Activated gamma-delta T cell (primary cell): ENCODE data around the gene RASA2.

Source experiments
- DNase-seq: peaks from one replicate; lab custom pipeline; 2025; lab: John Stamatoyannopoulos, UW
- total RNA-seq, 2 donors: gene quantifications; one replicate each; lab custom pipeline; 2026; lab: John Stamatoyannopoulos, UW

The RASA2 gene
- 146 to 204 reads per million in 2 donors for total RNA-seq

- DNase-seq, result peak; percentile 58
Observed at GRCh38 chr3:141486746-141487520, at the start of gene RASA2. Gene RASA2, plus strand, starts transcription at chr3:141487027. Its CDS starts 57 bp downstream, at chr3:141487084.

- no peak for DNase-seq
Observed at GRCh38 chr3:141439589-141439988, 47.2 kb upstream of the RASA2 start.

DNA sequence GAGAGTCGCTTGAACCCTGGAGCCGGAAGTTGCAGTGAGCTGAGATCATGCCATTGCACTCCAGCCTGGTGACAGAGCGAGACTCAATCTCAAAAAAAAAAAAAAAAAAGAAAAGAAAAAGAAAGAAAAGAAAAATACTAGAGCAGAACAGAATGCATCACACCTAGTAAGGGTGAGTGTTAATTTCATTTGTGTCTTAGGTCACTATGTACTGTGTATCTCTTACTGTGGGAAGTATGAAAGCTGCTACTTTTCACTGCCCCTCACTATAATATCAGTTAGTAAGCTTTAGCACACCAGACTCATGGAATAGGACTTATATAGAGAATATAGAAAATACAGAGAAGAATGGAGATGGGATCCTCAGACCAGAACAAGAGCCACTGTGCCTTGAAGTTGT lies 45.9 kb upstream of the RASA2 start:
- DNase-seq, result no peak

DNA sequence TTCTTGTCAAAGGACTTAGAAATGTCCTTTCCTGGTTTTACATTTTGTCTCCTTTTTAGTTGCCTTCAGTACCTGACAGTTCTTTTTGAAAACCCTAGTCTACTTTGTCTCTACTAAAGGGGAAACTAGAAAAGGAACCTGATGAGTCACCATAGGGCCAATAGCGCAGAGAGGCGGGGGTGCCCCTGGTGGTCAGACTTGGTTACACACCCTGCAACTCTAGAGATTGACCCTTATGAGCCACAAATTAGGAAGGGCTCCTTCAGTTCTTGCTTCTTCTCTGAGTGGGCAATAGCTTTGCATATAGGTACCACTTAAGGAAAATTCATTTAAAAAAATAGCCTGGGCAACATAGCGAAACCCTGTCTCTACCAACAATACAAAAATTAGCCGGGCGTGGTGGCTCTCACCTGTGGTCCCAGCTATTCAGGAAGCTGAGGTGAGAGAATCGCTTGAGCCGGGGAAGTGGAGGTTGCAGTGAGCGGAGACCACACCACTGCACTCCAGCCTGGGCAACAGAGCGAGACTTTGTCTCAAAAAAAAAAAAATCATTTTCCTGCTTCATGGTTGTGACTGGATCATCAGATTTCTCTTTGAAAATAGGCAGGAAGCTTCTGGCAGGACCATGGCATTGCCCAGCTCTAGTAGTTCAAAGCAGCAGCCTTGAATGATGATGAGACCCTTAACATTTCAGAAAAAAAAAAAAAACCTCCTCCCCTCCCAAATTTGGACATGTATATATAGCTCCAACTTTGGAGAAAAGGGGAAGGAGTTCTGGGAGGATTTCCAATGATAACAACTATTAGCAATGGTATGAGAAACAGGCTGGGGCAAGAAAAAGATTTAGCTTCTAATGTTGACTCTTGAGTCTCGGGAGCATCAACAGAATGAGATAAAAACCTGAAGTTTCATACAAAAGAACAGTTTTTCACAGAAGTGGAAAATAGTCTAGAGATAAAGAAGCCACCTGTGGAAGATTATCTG lies 45.2 kb upstream of the RASA2 start:
- DNase-seq, result peak; percentile 7

DNA sequence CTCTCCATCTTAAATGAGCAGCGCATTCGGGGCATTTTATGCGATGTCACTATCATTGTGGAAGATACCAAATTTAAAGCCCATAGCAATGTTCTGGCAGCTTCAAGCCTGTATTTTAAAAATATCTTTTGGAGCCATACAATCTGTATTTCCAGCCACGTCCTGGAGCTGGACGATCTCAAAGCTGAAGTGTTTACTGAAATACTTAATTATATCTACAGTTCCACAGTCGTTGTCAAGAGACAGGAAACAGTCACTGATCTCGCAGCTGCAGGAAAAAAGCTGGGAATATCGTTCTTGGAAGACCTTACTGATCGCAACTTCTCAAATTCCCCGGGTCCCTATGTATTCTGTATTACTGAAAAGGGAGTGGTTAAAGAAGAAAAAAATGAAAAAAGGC lies 44.4 kb upstream of the RASA2 start:
- no peak for DNase-seq

GRCh38 chr3:141442914-141443313 lies 43.9 kb upstream of the RASA2 start:
- DNase-seq, result no peak

GRCh38 chr3:141444586-141445285 lies 42.1 kb upstream of the RASA2 start:
- DNase-seq, result no peak

- DNase-seq, result no peak
Observed at GRCh38 chr3:141445990-141446389, 40.8 kb upstream of the RASA2 start.

- DNase-seq, result no peak
Observed at GRCh38 chr3:141446737-141447136, 40.1 kb upstream of the RASA2 start.

DNA sequence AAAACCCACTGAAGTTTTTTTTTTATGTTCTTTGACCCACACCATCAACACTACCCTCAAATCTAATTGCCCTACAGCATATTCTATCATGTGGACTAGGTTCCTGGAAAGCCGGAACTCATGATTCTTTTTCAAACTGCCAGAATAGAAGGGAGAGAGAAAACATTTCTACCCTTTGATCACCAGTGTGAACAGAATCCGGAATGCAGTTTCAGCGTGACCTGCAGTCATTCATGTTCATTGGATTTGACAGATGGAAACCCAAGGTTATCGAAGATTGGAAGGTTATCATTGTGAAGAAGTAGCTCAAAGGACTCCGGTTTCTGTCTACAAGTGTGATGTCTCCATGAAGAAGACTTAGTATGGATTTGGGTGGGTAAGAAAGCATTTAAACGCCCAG lies 39.4 kb upstream of the RASA2 start:
- no peak for DNase-seq

GRCh38 chr3:141448606-141449220 lies 38.1 kb upstream of the RASA2 start:
- DNase-seq, result no peak

DNA sequence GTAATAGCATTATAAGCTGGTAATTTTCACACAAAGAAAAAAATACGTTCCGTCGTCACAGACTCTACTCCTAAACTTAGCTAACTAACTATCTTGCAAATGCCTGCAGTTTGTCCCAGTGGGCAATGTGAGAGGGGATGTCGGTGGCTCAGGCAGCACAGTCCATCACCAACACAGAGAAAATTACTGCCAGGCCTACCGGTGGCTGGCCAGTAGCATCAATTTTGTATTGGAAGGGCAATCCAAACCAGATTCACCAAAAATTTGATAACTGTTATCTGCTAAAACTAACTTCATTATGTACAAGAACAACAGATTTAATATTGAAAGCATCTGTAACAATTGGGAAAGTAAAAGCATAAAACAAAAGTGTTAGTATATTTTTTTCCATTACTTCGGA lies 37.4 kb upstream of the RASA2 start:
- DNase-seq, result no peak

GRCh38 chr3:141450727-141451375 lies 36.0 kb upstream of the RASA2 start:
- no peak for DNase-seq

GRCh38 chr3:141452045-141452444 lies 34.8 kb upstream of the RASA2 start:
- no peak for DNase-seq

DNA sequence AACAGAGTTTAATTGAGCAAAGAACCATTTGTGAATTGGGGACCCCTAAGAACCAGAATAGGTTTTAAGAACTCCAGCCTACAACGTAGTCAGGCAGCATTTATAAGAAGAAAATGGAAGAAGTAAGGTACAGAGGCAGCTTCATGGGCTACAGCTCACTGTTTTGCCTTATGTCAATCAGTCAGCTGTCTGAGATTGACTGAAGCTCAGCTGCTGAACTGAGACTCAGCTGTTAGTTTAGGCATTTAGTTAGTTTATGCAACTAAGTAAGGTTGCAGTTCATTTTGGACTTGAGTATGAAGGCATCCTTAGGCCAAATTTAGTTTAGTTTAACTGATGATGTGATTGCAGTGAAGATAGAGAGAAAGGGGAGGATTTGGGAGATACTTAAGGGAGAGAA lies 34.1 kb upstream of the RASA2 start:
- no peak for DNase-seq

GRCh38 chr3:141454054-141454453 lies 32.8 kb upstream of the RASA2 start:
- no peak for DNase-seq

- DNase-seq, result no peak
Observed at GRCh38 chr3:141454906-141455602, 31.8 kb upstream of the RASA2 start.

DNA sequence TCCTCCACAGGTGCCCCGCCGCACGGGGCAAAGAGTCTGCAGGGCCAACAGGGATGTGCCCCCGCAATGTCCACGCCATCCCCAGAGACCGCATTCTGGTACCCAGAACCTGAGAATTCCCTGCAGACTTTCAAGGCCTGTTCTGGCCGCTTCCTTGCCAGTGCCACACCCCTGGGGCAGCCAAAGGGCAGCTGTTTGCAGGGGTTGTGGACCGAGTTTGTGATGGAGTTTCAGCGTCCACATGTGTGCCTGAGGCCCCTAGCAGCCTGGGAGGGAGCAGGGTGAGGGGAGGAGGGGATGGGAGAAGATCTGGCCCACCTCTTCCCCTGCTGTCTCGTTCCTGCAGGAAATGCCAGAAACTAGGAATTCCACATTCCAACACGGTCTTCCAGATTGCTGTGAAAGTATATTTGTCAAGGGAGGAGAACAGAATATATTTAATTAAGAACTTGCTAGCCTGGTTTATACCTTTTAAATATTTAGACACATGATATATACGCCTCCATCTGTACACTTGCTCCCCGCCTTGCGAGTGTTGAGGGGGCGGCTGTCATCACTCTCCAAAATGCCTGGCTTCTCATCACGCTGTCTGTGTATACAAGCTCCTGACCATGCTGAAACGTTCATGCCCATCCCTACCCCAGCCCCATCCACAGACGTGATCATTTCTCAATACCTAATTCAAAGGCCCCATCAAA lies 31.1 kb upstream of the RASA2 start:
- DNase-seq, result no peak

DNA sequence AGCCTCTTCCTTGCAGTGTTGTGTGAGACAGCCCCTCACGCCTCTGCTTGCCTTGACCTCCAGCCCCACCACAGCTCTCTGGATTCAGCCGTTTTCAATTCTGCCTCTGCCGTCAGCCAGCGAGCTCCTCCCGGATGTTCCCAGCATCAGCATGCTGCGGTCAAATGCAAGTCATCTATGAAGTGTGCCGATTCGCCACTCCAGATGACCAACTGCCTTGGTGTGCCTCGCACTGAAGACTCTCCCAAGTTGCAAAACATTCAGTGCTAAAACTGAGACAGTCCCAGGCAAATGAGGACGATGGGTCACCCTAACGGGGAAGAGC lies 30.6 kb upstream of the RASA2 start:
- no peak for DNase-seq

DNA sequence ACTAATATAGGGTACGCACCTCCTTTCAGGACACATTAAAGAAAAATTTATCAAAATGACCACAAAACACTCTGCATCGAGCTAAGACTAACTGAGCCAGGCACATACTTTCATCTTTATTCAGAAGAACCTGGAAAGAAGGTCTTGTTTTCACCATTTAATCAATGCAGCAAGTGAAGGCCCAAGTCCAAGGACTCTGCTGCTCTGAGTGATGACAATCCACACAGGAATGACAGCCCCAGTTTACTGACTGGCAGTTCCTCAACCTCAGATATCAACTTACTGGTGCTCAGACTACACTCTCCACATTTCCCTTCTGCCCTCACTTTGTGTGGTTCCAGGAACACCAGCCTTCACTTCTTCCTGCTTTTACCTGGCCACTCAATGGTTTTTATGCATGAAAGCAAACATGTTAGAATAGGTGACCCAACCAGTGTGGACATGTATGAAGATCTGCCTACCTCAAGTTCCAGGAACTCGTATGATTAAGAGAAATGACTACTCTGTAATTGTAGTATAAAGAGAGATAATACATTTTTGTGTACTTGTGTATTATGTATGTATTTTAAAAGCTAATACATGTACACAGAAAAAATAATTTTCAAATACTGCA lies 29.1 kb upstream of the RASA2 start:
- no peak for DNase-seq
